Esophagus (tissue), 2 donors: Measurements from ENCODE around the gene PIGBOS1. TPM values are rescaled to one million over a fixed set of nuclear protein-coding genes. Genes with fewer than 3 reads are reported as not detected.

Source experiments
- H3K27ac ChIP-seq, 2 donors: one replicate each; pipeline ENCODE4 v1.5.1; 2013; ENCODE audit warnings: low read depth in 2 of 2, mild to moderate bottlenecking in 2 of 2, inconsistent platforms in 1 of 2, low read length in 1 of 2, moderate library complexity in 1 of 2
- H3K27me3 ChIP-seq, 2 donors: one replicate each; pipeline ENCODE4 v1.6.1; 2013; ENCODE audit warnings: low read length in 2 of 2, control low read depth in 1 of 2, mild to moderate bottlenecking in 1 of 2; ENCODE audit not compliant: insufficient read depth in 2 of 2, control insufficient read depth in 1 of 2
- H3K36me3 ChIP-seq, 2 donors: one replicate each; pipeline ENCODE4 v1.6.1; 2013; ENCODE audit warnings: low read length in 1 of 2; ENCODE audit not compliant: control insufficient read depth in 2 of 2, insufficient read depth in 2 of 2
- H3K4me1 ChIP-seq, 2 donors: one replicate each; pipeline ENCODE4 v1.6.1; 2013; ENCODE audit warnings: low read length in 1 of 2; ENCODE audit not compliant: control insufficient read depth in 2 of 2, insufficient read depth in 2 of 2
- H3K4me3 ChIP-seq, 2 donors: one replicate each; pipeline ENCODE4 v1.5.1; 2013; ENCODE audit warnings: low read length in 2 of 2, mild to moderate bottlenecking in 2 of 2, low read depth in 1 of 2, moderate library complexity in 1 of 2
- H3K9me3 ChIP-seq, 2 donors: one replicate each; pipeline ENCODE4 v1.6.1; 2013; ENCODE audit warnings: mild to moderate bottlenecking in 2 of 2, low read depth in 1 of 2, low read length in 1 of 2, moderate library complexity in 1 of 2; ENCODE audit not compliant: control insufficient read depth in 2 of 2, insufficient read depth in 1 of 2
- WGBS, 2 donors: extraction: QIAGEN DNeasy Blood & Tissue Kit; methylation state at CpG; one replicate each; pipeline ENCODE4 v1.1.7; 2013; 5-methylcytosine and 5-hydroxymethylcytosine counted together
- polyA plus RNA-seq, 2 donors: library from polyadenylated mRNA; stranded (reverse); fragments of 200-250 nt; gene quantifications; one replicate each; pipeline ENCODE4 v1.2.3, GENCODE V29; 2013
- donor health status: healthy with polysubstance abuse.
- donor health status: Bipolar disorder and iron deficiency.

Gene PIGBOS1
- polyA plus RNA-seq, 2 donors: 9.2 to 9.5 TPM

DNA sequence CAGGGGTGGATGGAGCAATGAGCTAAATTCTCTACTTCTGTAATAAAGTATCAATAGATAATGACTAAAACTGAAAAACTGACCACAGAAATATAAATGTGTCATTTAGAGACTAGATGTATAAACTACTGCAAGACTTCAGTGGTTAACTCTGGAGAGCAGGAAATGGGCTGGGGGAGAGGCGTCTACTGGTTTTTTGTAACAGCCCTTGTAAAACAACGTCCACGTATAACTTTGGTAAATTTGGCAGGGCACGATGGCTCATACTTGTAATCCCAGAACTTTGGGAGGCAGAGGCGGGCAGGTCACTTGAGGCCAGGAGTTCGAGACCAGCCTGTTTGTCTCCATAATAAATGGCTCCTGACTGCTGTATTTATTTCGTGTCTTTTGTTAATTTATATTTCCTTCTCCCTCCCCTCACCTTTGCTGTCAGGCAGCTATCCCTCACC, 41.8 kb downstream of the PIGBOS1 start:
- Histone ChIP-seq H3K9me3 (no peaks in the 10 kb centered on the region), H3K36me3 (no peaks in the 10 kb centered on the region), H3K4me1 (no peaks in the 10 kb centered on the region), H3K4me3 (no peak overlapping the region), H3K27ac (peak overlapping the region in 1 of 2 donors; percentile 48), H3K27me3 (no peaks in the 10 kb centered on the region)
- 55 to 62% methylated on average over 7 of the region's 7 CpGs for WGBS, 2 donors

DNA sequence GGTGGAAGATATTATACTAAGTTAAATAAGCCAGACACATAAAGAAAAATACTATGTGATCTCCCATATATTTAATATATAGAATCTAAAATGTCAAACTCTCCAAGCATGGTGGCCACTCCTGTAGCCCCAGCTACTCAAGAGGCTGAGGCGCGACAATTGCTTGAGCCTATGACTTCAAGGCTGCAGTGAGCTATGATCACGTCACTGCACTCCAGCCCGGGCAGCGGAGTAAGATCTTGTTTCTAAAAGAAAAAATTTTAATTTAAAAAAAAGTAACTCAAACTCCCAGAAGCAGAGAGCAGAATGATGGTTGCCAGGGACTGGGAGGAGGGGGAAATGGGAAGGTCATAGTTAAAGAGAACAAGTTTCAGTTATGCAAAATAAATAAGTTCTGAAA, 42.6 kb downstream of the PIGBOS1 start:
- H3K9me3 ChIP-seq: no peaks in the 10 kb centered on the region
- H3K27ac ChIP-seq: no peak overlapping the region
- H3K4me3 ChIP-seq: no peak overlapping the region
- WGBS, 2 donors: 88 to 94% methylated on average over 5 of the region's 5 CpGs
- H3K27me3 ChIP-seq: no peaks in the 10 kb centered on the region
- H3K36me3 ChIP-seq: no peaks in the 10 kb centered on the region
- H3K4me1 ChIP-seq: no peaks in the 10 kb centered on the region

- H3K27ac ChIP-seq: no peak overlapping the region
- no peaks in the 10 kb centered on the region for H3K4me1 ChIP-seq
- H3K36me3 ChIP-seq: peaks cover 0 to 1% of the 10 kb centered on the region in 2 donors
- 84 to 86% methylated on average over 6 of the region's 6 CpGs for WGBS, 2 donors
- H3K9me3 ChIP-seq: no peaks in the 10 kb centered on the region
- no peak overlapping the region for H3K4me3 ChIP-seq
- no peaks in the 10 kb centered on the region for H3K27me3 ChIP-seq
Observed at GRCh38 chr15:55270291-55270690, 48.6 kb downstream of the PIGBOS1 start.

DNA sequence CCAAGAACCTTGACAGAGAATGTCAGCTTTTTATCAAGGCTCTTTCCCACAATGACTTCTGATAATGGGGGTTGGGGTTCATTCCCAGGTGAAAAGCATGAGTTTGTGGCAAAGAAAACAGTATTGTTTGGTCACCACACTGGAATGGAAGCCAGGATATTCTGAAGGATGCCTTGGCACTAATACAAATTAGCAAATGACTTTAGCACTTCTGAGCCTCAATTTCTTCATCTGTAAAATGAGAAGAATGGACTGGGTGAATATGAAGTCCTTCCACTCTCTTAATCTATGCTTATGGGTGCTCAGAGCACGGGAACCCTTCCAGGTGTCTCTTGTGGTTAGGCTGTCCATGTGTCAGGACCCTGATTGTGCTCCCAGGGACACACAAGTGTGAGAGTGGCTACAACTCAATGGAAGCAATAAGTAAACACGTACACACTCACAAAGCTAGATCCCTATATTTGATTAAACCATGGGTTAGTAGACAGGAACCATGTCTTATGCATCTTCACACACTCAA, 50.7 kb downstream of the PIGBOS1 start:
- no peak overlapping the region for H3K27ac ChIP-seq

DNA sequence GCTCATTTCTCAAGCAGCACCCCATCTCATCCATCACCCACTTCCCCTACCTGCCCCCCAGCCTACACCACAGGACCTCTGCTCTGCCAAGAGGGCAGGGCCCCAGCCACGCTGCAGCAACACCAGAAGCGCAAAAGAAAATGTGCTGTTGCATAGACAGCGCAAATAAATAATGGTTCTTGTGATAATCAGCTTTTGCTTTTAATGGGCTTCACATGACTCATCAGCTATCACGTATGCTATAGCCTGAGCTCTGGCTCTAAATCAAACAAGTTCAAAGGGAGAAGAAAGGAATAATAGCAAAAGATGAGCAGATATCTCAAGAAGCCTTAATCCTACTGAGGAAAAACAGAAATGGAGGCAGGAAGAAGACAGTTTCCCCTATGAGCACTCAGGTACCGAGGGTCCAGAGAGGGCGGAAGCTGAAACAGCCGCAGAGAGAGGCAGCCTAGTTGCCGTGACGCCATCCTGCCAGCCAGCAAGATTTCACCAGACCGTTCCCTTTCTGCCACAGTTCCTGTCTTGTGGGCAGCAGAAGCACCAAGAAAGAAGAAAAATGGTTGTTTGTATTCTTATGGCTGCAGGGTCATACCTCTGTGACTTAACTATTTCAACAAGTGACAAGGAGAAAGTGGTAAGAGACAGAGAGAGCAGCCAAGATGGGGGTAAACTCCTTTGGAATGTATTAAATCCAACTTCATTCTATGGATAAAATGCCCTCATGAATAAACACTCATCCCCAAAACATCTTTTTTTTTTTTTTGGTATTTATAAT, 51.3 kb downstream of the PIGBOS1 start:
- Histone ChIP-seq H3K4me3 (no peak overlapping the region), H3K27ac (peak overlapping the region; percentile 22 to 63), H3K9me3 (no peaks in the 10 kb centered on the region), H3K4me1 (no peaks in the 10 kb centered on the region), H3K36me3 (peaks cover 0 to 2% of the 10 kb centered on the region in 2 donors), H3K27me3 (no peaks in the 10 kb centered on the region)
- WGBS, 2 donors: 43 to 58% methylated on average over 10 of the region's 10 CpGs

More for the DNA sequence above, 50.7 kb downstream of the PIGBOS1 start:
- no peaks in the 10 kb centered on the region for H3K27me3 ChIP-seq
- H3K4me3 ChIP-seq: no peak overlapping the region
- peaks cover 0 to 1% of the 10 kb centered on the region in 2 donors for H3K36me3 ChIP-seq
- H3K9me3 ChIP-seq: no peaks in the 10 kb centered on the region
- WGBS, 2 donors: 79 to 89% methylated on average over 2 of the region's 2 CpGs
- no peaks in the 10 kb centered on the region for H3K4me1 ChIP-seq

Other genes with a start within 250 kb of the PIGBOS1 start
- 10 to 100 TPM; 46.8 to 49.6 TPM for gene RSL24D1, start 122.2 kb downstream of the PIGBOS1 start, polyA plus RNA-seq
- gene RAB27A, start 29.3 kb downstream of the PIGBOS1 start, polyA plus RNA-seq: 10 to 100 TPM; 10.2 to 20.9 TPM
- 10 to 100 TPM in 1 of 2 donors, 1 to 10 TPM in 1; 7.7 to 14.2 TPM for gene PIGB, start 99 bp upstream of the PIGBOS1 start, polyA plus RNA-seq
- gene CCPG1, start 89.2 kb upstream of the PIGBOS1 start, polyA plus RNA-seq: 1 to 10 TPM; 5.0 to 6.7 TPM
- gene PIERCE2, start 89.4 kb upstream of the PIGBOS1 start, polyA plus RNA-seq: 1 to 10 TPM in 1 of 2 donors, under 1 TPM in 1; 0.73 to 2.1 TPM
- gene DNAAF4, start 189.1 kb upstream of the PIGBOS1 start, polyA plus RNA-seq: 1 to 10 TPM; 1.4 to 2.5 TPM